Liver (tissue), 9 donors: Measurements from ENCODE around the gene SMAD6. TPM values are rescaled to one million over a fixed set of nuclear protein-coding genes. Genes with fewer than 3 reads are reported as not detected.

Experiments used
- DNase-seq: peaks from one replicate; pipeline ENCODE4 v3.0.0-alpha.2; 2017; ENCODE audit warnings: low spot score
- H3K27ac ChIP-seq, 2 donors: one replicate each; pipeline ENCODE4 v1.7.0; 2013; ENCODE audit warnings: inconsistent platforms in 2 of 2, low read length in 2 of 2, control low read depth in 1 of 2, low read depth in 1 of 2, mild to moderate bottlenecking in 1 of 2
- H3K27me3 ChIP-seq, 4 donors: one replicate each; pipeline versions ENCODE4 v1.6.1 to v1.7.0; 2013; ENCODE audit warnings: low read length in 3 of 4, inconsistent platforms in 1 of 4, mild to moderate bottlenecking in 1 of 4, moderate library complexity in 1 of 4; ENCODE audit not compliant: control insufficient read depth in 4 of 4, insufficient read depth in 4 of 4
- H3K36me3 ChIP-seq, 4 donors: one replicate each; pipeline versions ENCODE4 v1.6.1 to v1.7.0; 2013; ENCODE audit warnings: low read length in 3 of 4, mild to moderate bottlenecking in 3 of 4, low read depth in 1 of 4, moderate library complexity in 1 of 4; ENCODE audit not compliant: control insufficient read depth in 4 of 4, insufficient read depth in 3 of 4
- H3K4me1 ChIP-seq, 4 donors: one replicate each; pipeline versions ENCODE4 v1.6.1 to v1.7.0; 2013; ENCODE audit warnings: low read length in 3 of 4, mild to moderate bottlenecking in 3 of 4, moderate library complexity in 1 of 4; ENCODE audit not compliant: control insufficient read depth in 4 of 4, insufficient read depth in 4 of 4
- H3K4me3 ChIP-seq, 3 donors: one replicate each; pipeline versions ENCODE4 v1.6.1 to v1.7.0; 2013; ENCODE audit warnings: low read length in 3 of 3, control low read depth in 1 of 3, low read depth in 1 of 3, mild to moderate bottlenecking in 1 of 3
- H3K9ac ChIP-seq, 2 donors: one replicate each; pipeline ENCODE4 v1.7.0; 2013; ENCODE audit warnings: low read length in 2 of 2, mild to moderate bottlenecking in 2 of 2, moderate library complexity in 2 of 2, control low read depth in 1 of 2, low read depth in 1 of 2
- H3K9me3 ChIP-seq, 4 donors: one replicate each; pipeline versions ENCODE4 v1.6.1 to v1.7.0; 2013; ENCODE audit warnings: low read length in 3 of 4; ENCODE audit not compliant: control insufficient read depth in 4 of 4
- CTCF ChIP-seq: fragments of 150-350 bp; IDR thresholded peaks from 2 replicates; pipeline ENCODE4 v1.5.1; 2017; ENCODE audit warnings: improper control_type of control experiment, low read depth, low read length; ENCODE audit not compliant: missing input control
- EGR1 ChIP-seq, 2 donors: IDR thresholded peaks; 2 replicates each; pipeline ENCODE4 v1.6.1; 2016 to 2018; ENCODE audit warnings: antibody characterized with exemption in 2 of 2, low read depth in 2 of 2
- FOXA1 ChIP-seq: IDR thresholded peaks from 2 replicates; pipeline ENCODE4 v1.6.1; 2016; ENCODE audit warnings: antibody characterized with exemption
- FOXA2 ChIP-seq: IDR thresholded peaks from 2 replicates; pipeline ENCODE4 v1.6.1; 2016; ENCODE audit warnings: antibody characterized with exemption
- GABPA ChIP-seq, 2 donors: IDR thresholded peaks in 1 of 2; conservative IDR thresholded peaks in 1 of 2; 2 replicates each; pipeline ENCODE4 v1.6.1; 2016; ENCODE audit warnings: antibody characterized with exemption in 2 of 2, mild to moderate bottlenecking in 1 of 2, moderate library complexity in 1 of 2
- HNF4A ChIP-seq, 2 donors: conservative IDR thresholded peaks; 2 replicates each; pipeline ENCODE4 v1.6.1; 2016; ENCODE audit warnings: antibody characterized with exemption in 2 of 2, mild to moderate bottlenecking in 2 of 2
- HNF4G ChIP-seq: IDR thresholded peaks from 2 replicates; pipeline ENCODE4 v1.6.1; 2016; ENCODE audit warnings: antibody characterized with exemption
- JUND ChIP-seq, 2 donors: IDR thresholded peaks; 2 replicates each; pipeline ENCODE4 v1.6.1; 2016; ENCODE audit warnings: antibody characterized with exemption in 2 of 2
- NR2F2 ChIP-seq: IDR thresholded peaks from 2 replicates; pipeline ENCODE4 v1.6.1; 2016; ENCODE audit warnings: antibody characterized with exemption
- RAD21 ChIP-seq, 2 donors: IDR thresholded peaks; 2 replicates each; pipeline ENCODE4 v1.6.1; 2016; ENCODE audit warnings: antibody characterized with exemption in 2 of 2, mild to moderate bottlenecking in 2 of 2
- REST ChIP-seq: IDR thresholded peaks from 2 replicates; pipeline ENCODE4 v1.6.1; 2016; ENCODE audit warnings: antibody characterized with exemption, mild to moderate bottlenecking
- RXRA ChIP-seq, 2 donors: IDR thresholded peaks; 2 replicates each; pipeline ENCODE4 v1.6.1; 2017 to 2018; ENCODE audit warnings: antibody characterized with exemption in 2 of 2, mild to moderate bottlenecking in 1 of 2
- SP1 ChIP-seq: IDR thresholded peaks from 2 replicates; pipeline ENCODE4 v1.6.1; 2018; ENCODE audit warnings: antibody characterized with exemption, mild to moderate bottlenecking
- TAF1 ChIP-seq: conservative IDR thresholded peaks from 2 replicates; pipeline ENCODE4 v1.6.1; 2016; ENCODE audit warnings: antibody characterized with exemption, mild to moderate bottlenecking
- YY1 ChIP-seq: IDR thresholded peaks from 2 replicates; pipeline ENCODE4 v1.6.1; 2016; ENCODE audit warnings: antibody characterized with exemption, mild to moderate bottlenecking
- ZBTB33 ChIP-seq: IDR thresholded peaks from 2 replicates; pipeline ENCODE4 v1.6.1; 2016; ENCODE audit warnings: antibody characterized with exemption
- WGBS: extraction: QIAGEN DNeasy Blood & Tissue Kit; methylation state at CpG from one replicate; pipeline ENCODE4 v1.1.7; 2013; 5-methylcytosine and 5-hydroxymethylcytosine counted together
- polyA plus RNA-seq, 2 donors: library from polyadenylated mRNA; stranded (reverse) in 1 of 2; unstranded in 1 of 2; fragments of 200-250 nt in 1 of 2; fragments of >200 nt in 1 of 2; fragmentation: Nextera tagmentation in 1 of 2; extraction: Ambion mirVana in 1 of 2; gene quantifications; one replicate each; pipeline versions ENCODE4 v1.2.1 to v1.2.3, GENCODE V29; 2013 to 2015
- total RNA-seq, 2 donors: library from RNA; depleted of rRNA; stranded (reverse); fragments of >200 nt; gene quantifications; one replicate each; pipeline ENCODE4 v1.2.3, GENCODE V29; 2014
- TF ChIP-seq, protein P1 (sequence below): IDR thresholded peaks from 2 replicates; pipeline ENCODE4 v1.6.1; 2016; ENCODE audit warnings: antibody characterized with exemption
- TF ChIP-seq, protein P2 (sequence below): IDR thresholded peaks from 2 replicates; pipeline ENCODE4 v1.6.1; 2016; ENCODE audit warnings: antibody characterized with exemption
- donor health status: healthy.
- donor health status: healthy.
- donor health status: healthy.
- donor health status: healthy.
- donor health status: healthy.

Gene SMAD6
- total and polyA plus RNA-seq, 4 donors, result 1.2 to 15.1 (median 11.0) TPM

GRCh38 chr15:66803749-66804148 lies 101.7 kb downstream of the SMAD6 start (continued):
- no peak for TF ChIP-seq TAF1
- TF ChIP-seq, protein P1, sequence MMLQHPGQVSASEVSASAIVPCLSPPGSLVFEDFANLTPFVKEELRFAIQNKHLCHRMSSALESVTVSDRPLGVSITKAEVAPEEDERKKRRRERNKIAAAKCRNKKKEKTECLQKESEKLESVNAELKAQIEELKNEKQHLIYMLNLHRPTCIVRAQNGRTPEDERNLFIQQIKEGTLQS, result no peak

DNA sequence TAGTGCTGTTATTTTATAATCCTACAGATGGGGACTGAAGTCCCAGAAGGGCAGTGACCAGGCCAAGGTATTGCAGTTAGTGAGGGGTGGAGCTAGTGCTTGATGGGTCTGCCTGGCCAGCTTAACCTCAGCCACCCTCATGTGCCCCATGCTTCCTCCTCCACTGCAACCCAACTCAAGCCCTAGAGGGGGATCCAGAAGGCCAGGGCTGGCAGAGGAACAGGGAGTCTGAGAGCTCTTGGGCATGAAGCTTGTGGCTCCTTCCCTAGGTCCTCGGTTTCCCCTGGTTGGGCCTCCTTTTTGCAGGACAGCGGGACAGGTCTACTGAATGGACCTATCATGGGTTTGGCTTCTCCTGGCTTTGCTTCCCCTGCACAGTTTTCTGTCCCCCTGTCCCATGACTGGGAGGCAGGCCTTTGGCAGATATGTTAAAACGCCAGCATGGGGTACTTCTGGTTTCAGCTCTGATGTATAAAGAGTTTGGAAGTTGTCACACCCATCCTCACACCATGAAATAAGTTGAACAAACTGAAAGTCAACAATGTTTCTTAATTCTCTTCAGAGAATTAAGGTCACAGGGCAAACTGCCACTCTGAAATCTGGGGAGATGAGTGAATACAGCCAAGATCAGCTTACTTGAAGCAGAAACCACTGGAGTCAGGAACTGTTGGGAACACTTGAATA lies 103.3 kb downstream of the SMAD6 start:
- Histone ChIP-seq H3K27ac (no peak overlapping the region), H3K9me3 (no peaks in the 10 kb centered on the region), H3K4me3 (no peak overlapping the region), H3K36me3 (no peaks in the 10 kb centered on the region), H3K4me1 (no peaks in the 10 kb centered on the region), H3K27me3 (no peaks in the 10 kb centered on the region), H3K9ac (no peak overlapping the region)
- no peak for TF ChIP-seq FOXA1
- no peak for TF ChIP-seq REST
- 95% methylated on average over 3 of the region's 3 CpGs for WGBS
- DNase-seq, result no peak

DNA sequence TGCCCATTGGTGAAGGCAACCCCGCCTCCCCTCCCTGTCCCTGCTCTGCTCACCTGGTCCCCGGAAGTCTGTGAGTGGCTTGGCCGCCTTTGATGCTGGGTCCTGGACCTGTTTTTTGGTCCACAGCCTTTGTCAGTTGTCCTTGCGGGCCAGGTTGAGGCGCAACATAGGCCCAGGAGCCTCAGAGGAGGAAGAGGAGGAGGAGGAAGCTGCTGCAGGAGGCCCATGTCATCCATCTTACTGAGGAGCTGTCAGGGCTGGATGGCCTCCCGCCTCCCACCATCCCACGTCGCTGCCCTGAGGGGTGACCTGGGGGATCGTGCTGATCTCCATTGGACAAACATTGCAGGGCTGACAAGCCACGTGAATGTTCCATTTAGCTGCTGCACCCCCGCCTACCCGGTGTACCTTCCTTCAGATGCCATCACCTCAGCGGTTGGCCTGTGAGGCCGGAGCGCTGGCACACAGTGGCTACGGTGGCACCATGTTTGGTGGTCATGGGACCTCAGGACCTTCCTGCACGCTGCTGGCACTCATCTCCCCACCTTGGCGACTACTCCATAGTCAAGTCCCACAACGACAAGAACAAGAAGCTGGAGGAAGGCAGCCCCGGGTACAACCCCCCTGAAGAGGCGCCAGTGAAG lies 106.3 kb downstream of the SMAD6 start:
- H3K9me3 ChIP-seq, result no peaks in the 10 kb centered on the region
- TF ChIP-seq GABPA (IDR thresholded peaks at IDR 0.05 in 1 of 2, conservative IDR thresholded peaks at IDR 0.05 in 1 of 2) (no peak), FOXA1 (no peak), EGR1 (IDR thresholded peaks at IDR 0.05; ENCODE audit: low read depth in 2 of 2) (no peak), JUND (IDR thresholded peaks at IDR 0.05) (no peak), HNF4A (conservative IDR thresholded peaks at IDR 0.05) (no peak), SP1 (no peak), NR2F2 (no peak), RAD21 (IDR thresholded peaks at IDR 0.05) (no peak), REST (no peak), ZBTB33 (no peak), YY1 (no peak), HNF4G (no peak), CTCF (no peak), FOXA2 (no peak), RXRA (IDR thresholded peaks at IDR 0.05) (no peak), TAF1 (no peak)
- TF ChIP-seq, protein P2, sequence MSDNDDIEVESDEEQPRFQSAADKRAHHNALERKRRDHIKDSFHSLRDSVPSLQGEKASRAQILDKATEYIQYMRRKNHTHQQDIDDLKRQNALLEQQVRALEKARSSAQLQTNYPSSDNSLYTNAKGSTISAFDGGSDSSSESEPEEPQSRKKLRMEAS, result no peak
- TF ChIP-seq, protein P1, result no peak
- no peaks in the 10 kb centered on the region for H3K36me3 ChIP-seq
- H3K4me1 ChIP-seq, result no peaks in the 10 kb centered on the region
- no peaks in the 10 kb centered on the region for H3K27me3 ChIP-seq
- H3K27ac ChIP-seq, result no peak overlapping the region
- DNase-seq, result no peak
- 95% methylated on average over 21 of the region's 21 CpGs for WGBS
- no peak overlapping the region for H3K4me3 ChIP-seq
- H3K9ac ChIP-seq, result no peak overlapping the region
